Measurements from ENCODE around the gene TPH2.

DNA sequence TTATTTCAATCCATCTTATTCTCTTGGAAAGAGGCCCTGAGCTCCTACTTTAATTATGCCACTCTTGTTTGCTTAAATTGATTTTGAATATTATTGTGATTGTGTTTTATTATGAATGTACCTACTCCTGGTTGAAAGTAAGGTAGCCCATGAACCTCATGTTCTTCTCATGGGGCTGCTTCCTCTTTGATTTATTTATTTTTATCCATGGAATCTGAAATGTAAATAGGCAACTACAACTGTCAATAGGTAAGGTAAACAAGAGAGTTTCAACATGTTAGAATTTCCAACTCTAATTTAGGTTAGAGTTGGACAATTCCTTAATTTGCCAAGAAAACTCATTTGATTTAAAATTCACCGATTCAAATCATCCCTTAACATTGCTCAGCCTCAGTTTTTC lies 16.2 kb downstream of the TPH2 start:
- TF ChIP-seq, protein P1, sequence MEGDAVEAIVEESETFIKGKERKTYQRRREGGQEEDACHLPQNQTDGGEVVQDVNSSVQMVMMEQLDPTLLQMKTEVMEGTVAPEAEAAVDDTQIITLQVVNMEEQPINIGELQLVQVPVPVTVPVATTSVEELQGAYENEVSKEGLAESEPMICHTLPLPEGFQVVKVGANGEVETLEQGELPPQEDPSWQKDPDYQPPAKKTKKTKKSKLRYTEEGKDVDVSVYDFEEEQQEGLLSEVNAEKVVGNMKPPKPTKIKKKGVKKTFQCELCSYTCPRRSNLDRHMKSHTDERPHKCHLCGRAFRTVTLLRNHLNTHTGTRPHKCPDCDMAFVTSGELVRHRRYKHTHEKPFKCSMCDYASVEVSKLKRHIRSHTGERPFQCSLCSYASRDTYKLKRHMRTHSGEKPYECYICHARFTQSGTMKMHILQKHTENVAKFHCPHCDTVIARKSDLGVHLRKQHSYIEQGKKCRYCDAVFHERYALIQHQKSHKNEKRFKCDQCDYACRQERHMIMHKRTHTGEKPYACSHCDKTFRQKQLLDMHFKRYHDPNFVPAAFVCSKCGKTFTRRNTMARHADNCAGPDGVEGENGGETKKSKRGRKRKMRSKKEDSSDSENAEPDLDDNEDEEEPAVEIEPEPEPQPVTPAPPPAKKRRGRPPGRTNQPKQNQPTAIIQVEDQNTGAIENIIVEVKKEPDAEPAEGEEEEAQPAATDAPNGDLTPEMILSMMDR (IDR thresholded peaks at IDR 0.05) = no peak
- no peak for TF ChIP-seq POLR2A (IDR thresholded peaks at IDR 0.05)
